ENCODE data around the gene CHSY1.

GRCh38 chr15:101189409-101190091 lies 62.3 kb downstream of the CHSY1 start:
- TF ChIP-seq CTCF (IDR thresholded peaks at IDR 0.05) (no peak), CBX2 (IDR thresholded peaks at IDR 0.05; ENCODE audit: borderline replicate concordance, low read depth) (no peak), MAX (IDR thresholded peaks at IDR 0.05) (no peak), POLR2A (IDR thresholded peaks at IDR 0.05; ENCODE audit: low read length) (no peak), HMGXB4 (CRISPR knock-in tag; IDR thresholded peaks at IDR 0.05; ENCODE audit: borderline replicate concordance) (no peak), CHD2 (IDR thresholded peaks at IDR 0.05; ENCODE audit: low read length, partially characterized antibody) (no peak), RARB (CRISPR knock-in tag; IDR thresholded peaks at IDR 0.05) (no peak), RAD21 (conservative IDR thresholded peaks at IDR 0.05 in 1 of 2, IDR thresholded peaks at IDR 0.05 in 1 of 2) (no peak), JUN (IDR thresholded peaks at IDR 0.05) (no peak)
- TF ChIP-seq, protein P1, sequence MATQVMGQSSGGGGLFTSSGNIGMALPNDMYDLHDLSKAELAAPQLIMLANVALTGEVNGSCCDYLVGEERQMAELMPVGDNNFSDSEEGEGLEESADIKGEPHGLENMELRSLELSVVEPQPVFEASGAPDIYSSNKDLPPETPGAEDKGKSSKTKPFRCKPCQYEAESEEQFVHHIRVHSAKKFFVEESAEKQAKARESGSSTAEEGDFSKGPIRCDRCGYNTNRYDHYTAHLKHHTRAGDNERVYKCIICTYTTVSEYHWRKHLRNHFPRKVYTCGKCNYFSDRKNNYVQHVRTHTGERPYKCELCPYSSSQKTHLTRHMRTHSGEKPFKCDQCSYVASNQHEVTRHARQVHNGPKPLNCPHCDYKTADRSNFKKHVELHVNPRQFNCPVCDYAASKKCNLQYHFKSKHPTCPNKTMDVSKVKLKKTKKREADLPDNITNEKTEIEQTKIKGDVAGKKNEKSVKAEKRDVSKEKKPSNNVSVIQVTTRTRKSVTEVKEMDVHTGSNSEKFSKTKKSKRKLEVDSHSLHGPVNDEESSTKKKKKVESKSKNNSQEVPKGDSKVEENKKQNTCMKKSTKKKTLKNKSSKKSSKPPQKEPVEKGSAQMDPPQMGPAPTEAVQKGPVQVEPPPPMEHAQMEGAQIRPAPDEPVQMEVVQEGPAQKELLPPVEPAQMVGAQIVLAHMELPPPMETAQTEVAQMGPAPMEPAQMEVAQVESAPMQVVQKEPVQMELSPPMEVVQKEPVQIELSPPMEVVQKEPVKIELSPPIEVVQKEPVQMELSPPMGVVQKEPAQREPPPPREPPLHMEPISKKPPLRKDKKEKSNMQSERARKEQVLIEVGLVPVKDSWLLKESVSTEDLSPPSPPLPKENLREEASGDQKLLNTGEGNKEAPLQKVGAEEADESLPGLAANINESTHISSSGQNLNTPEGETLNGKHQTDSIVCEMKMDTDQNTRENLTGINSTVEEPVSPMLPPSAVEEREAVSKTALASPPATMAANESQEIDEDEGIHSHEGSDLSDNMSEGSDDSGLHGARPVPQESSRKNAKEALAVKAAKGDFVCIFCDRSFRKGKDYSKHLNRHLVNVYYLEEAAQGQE (IDR thresholded peaks at IDR 0.05) = no peak

All from A549 (cell line).